IMR-90 (cell line): Measurements from ENCODE around the gene EVI2A. TPM values are rescaled to one million over a fixed set of nuclear protein-coding genes. Genes with fewer than 3 reads are reported as not detected.

Experiments used
- ATAC-seq: fragments of 200-7000 bp; cut with Tn5 transposase; 2 replicates; pipeline ENCODE4 v1.9.1; 2020; ENCODE audit warnings: low read depth, mild to moderate bottlenecking, moderate library complexity
- BruUV-seq: library from RNA; stranded (reverse); fragments of 400-500 nt; replicated peaks from 2 replicates; lab custom pipeline; 2021; lab: Mats Ljungman, UMichigan
- CTCF ChIA-PET: fragments of 300-600 bp; formaldehyde crosslinking; extraction: SDS; loops from one replicate; lab custom pipeline; 2021; ENCODE audit warnings: antibody characterized with exemption; lab: Yijun Ruan, JAX
- POLR2A ChIA-PET: fragments of 300-600 bp; sonication (Branson Sonifier 250); formaldehyde crosslinking; loops from one replicate; lab custom pipeline; 2022; ENCODE audit warnings: antibody characterized with exemption; ENCODE audit not compliant: unreplicated experiment; lab: Charles Lee
- DNase-seq: peaks from one replicate; pipeline ENCODE4 v3.0.0; 2013
- H2AFZ ChIP-seq: replicated peaks from 2 replicates; pipeline ENCODE3; 2013; ENCODE audit warnings: low read length, mild to moderate bottlenecking; ENCODE audit not compliant: poor library complexity
- H2AK5ac ChIP-seq: 2 replicates; pipeline ENCODE4 v1.6.1; 2013; ENCODE audit warnings: low read depth, low read length, inconsistent platforms
- H2AK9ac ChIP-seq: replicated peaks from 2 replicates; pipeline ENCODE3; 2013; ENCODE audit warnings: mild to moderate bottlenecking, low read depth, low read length, moderate library complexity; ENCODE audit not compliant: poor library complexity
- H2BK120ac ChIP-seq: 2 replicates; pipeline ENCODE4 v1.6.1; 2013; ENCODE audit warnings: low read depth, low read length, inconsistent platforms
- H2BK15ac ChIP-seq: 3 replicates; pipeline ENCODE4 v1.6.1; 2013; ENCODE audit warnings: low read depth, low read length, inconsistent platforms
- H2BK20ac ChIP-seq: 2 replicates; pipeline ENCODE4 v1.6.1; 2013; ENCODE audit warnings: low read depth, mild to moderate bottlenecking, inconsistent platforms, low read length, moderate library complexity
- H2BK5ac ChIP-seq: 2 replicates; pipeline ENCODE4 v1.6.1; 2013; ENCODE audit warnings: mild to moderate bottlenecking, low read depth, low read length, inconsistent platforms; ENCODE audit not compliant: poor library complexity, severe bottlenecking
- H3K14ac ChIP-seq: replicated peaks from 2 replicates; pipeline ENCODE4 v1.6.1; 2013; ENCODE audit warnings: low read depth, low read length, inconsistent platforms
- H3K18ac ChIP-seq: 2 replicates; pipeline ENCODE4 v1.6.1; 2013; ENCODE audit warnings: low read depth, low read length, control low read depth
- H3K23ac ChIP-seq: 2 replicates; pipeline ENCODE4 v1.6.1; 2013; ENCODE audit warnings: low read depth, low read length, inconsistent platforms
- H3K27ac ChIP-seq: 2 replicates; pipeline ENCODE4 v1.5.1; 2013; ENCODE audit warnings: mild to moderate bottlenecking, control low read depth, low read length; ENCODE audit not compliant: insufficient read depth
- H3K27me3 ChIP-seq: 2 replicates; pipeline ENCODE4 v1.6.1; 2013; ENCODE audit warnings: low read length; ENCODE audit not compliant: control insufficient read depth, insufficient read depth
- H3K36me3 ChIP-seq: 2 replicates; pipeline ENCODE4 v1.6.1; 2013; ENCODE audit warnings: low read length, mixed read lengths; ENCODE audit not compliant: control insufficient read depth, insufficient read depth
- H3K4ac ChIP-seq: 2 replicates; pipeline ENCODE4 v1.6.1; 2013; ENCODE audit warnings: low read depth, low read length, inconsistent platforms
- H3K4me1 ChIP-seq: 2 replicates; pipeline ENCODE4 v1.6.1; 2013; ENCODE audit warnings: low read length, mixed read lengths; ENCODE audit not compliant: control insufficient read depth, insufficient read depth
- H3K4me2 ChIP-seq: 2 replicates; pipeline ENCODE4 v1.6.1; 2013; ENCODE audit warnings: low read depth, mild to moderate bottlenecking, control low read depth, low read length, moderate library complexity
- H3K4me3 ChIP-seq: 2 replicates; pipeline ENCODE4 v1.5.1; 2013; ENCODE audit warnings: low read depth, mild to moderate bottlenecking, control low read depth, low read length, moderate library complexity; ENCODE audit not compliant: insufficient read depth
- H3K56ac ChIP-seq: 2 replicates; pipeline ENCODE4 v1.6.1; 2013; ENCODE audit warnings: low read length, inconsistent platforms; ENCODE audit not compliant: insufficient read depth; ENCODE audit errors: extremely low read depth
- H3K79me1 ChIP-seq, 2 experiments: 2 replicates each; pipeline ENCODE4 v1.6.1; 2013; ENCODE audit warnings: low read length in 2 of 2, inconsistent platforms in 1 of 2, low read depth in 1 of 2
- H3K9ac ChIP-seq: 2 replicates; pipeline ENCODE4 v1.6.1; 2013; ENCODE audit warnings: low read depth, low read length, control low read depth
- H3K9me1 ChIP-seq: 2 replicates; pipeline ENCODE4 v1.6.1; 2013; ENCODE audit warnings: low read length, inconsistent platforms; ENCODE audit not compliant: insufficient read depth
- H3K9me3 ChIP-seq: 2 replicates; pipeline ENCODE4 v1.6.1; 2013; ENCODE audit warnings: low read length; ENCODE audit not compliant: control insufficient read depth, insufficient read depth
- H4K20me1 ChIP-seq: 2 replicates; pipeline ENCODE4 v1.6.1; 2013; ENCODE audit warnings: low read length, inconsistent platforms; ENCODE audit not compliant: insufficient read depth
- H4K5ac ChIP-seq: 2 replicates; pipeline ENCODE4 v1.6.1; 2013; ENCODE audit warnings: mild to moderate bottlenecking, low read depth, low read length, control low read depth
- H4K8ac ChIP-seq, 2 experiments: 2 replicates each; pipeline ENCODE4 v1.6.1; 2013; ENCODE audit warnings: low read depth in 2 of 2, low read length in 2 of 2, control low read depth in 1 of 2, inconsistent platforms in 1 of 2
- H4K91ac ChIP-seq: 2 replicates; pipeline ENCODE4 v1.6.1; 2013; ENCODE audit warnings: low read depth, low read length, inconsistent platforms; ENCODE audit not compliant: insufficient read depth
- CEBPB ChIP-seq: IDR thresholded peaks from 2 replicates; pipeline ENCODE4 v1.6.1; 2012; ENCODE audit warnings: low read depth, low read length, improper control_type of control experiment
- CTCF ChIP-seq: conservative IDR thresholded peaks from 2 replicates; pipeline ENCODE4 v1.5.1; 2012; ENCODE audit warnings: mild to moderate bottlenecking, low read depth, low read length, improper control_type of control experiment
- POLR2A ChIP-seq: IDR thresholded peaks from 2 replicates; pipeline ENCODE4 v1.6.1; 2012; ENCODE audit warnings: mild to moderate bottlenecking, low read depth, low read length
- RCOR1 ChIP-seq: IDR thresholded peaks from 2 replicates; pipeline ENCODE4 v1.6.1; 2012; ENCODE audit warnings: mild to moderate bottlenecking, low read length, improper control_type of control experiment; ENCODE audit not compliant: insufficient replicate concordance
- SMC3 ChIP-seq: fragments of 150-350 bp; IDR thresholded peaks from 2 replicates; pipeline ENCODE4 v1.6.1; 2016; ENCODE audit warnings: low read depth, mild to moderate bottlenecking, antibody characterized with exemption, low read length, moderate library complexity
- WGBS, 2 experiments: methylation state at CpG; one replicate each; pipeline versions ENCODE4 v1.1.5 to v1.1.7; 2013; ENCODE audit warnings: missing lambda C conversion rate in 2 of 2; ENCODE audit not compliant: insufficient read length in 1 of 2; ENCODE audit errors: extremely low coverage in 2 of 2; 5-methylcytosine and 5-hydroxymethylcytosine counted together
- dilution Hi-C: fragments of 300-500 bp; cut with HindIII; formaldehyde crosslinking; loops from one replicate; pipeline ENCODE4 v1.14.3; 2018; ENCODE audit warnings: low sequenced_read_pairs; ENCODE audit not compliant: unreplicated experiment
- in situ Hi-C: fragments of 300-500 bp; cut with MboI; formaldehyde crosslinking; loops from 3 replicates; pipeline ENCODE4 v1.14.3; 2019; ENCODE audit warnings: low sequenced_read_pairs, inconsistent platforms, mixed read lengths
- intact Hi-C: fragments of 100-400 bp; cut with micrococcal nuclease; formaldehyde crosslinking; loops from 2 replicates; pipeline ENCODE4 v1.10.0; 2022
- polyA plus RNA-seq, 3 experiments: library from polyadenylated mRNA; depleted of rRNA; stranded (reverse); fragments of >200 nt; gene quantifications; 2 replicates each; pipeline ENCODE4 v1.2.3, GENCODE V29; 2012; ENCODE audit warnings: low replicate concordance in 1 of 3
- total RNA-seq: library from RNA; depleted of rRNA; stranded (reverse); fragments of >200 nt; gene quantifications from 2 replicates; pipeline ENCODE4 v1.2.3, GENCODE V29; 2012
- TF ChIP-seq, protein P1 (sequence below): fragments of 150-350 bp; IDR thresholded peaks from 2 replicates; pipeline ENCODE4 v1.6.1; 2016; ENCODE audit warnings: low read depth, mild to moderate bottlenecking, low read length, moderate library complexity, borderline replicate concordance

The EVI2A gene
- total and polyA plus RNA-seq, 2 of the 4 experiments (the other 2 are of a cell fraction) = 0.50 to 0.90 TPM

- no peak overlapping the region for H3K4me2 ChIP-seq
- H3K23ac ChIP-seq = no peak overlapping the region
- no peak for TF ChIP-seq RCOR1
- no peak for TF ChIP-seq CEBPB
- TF ChIP-seq CTCF = no peak
- TF ChIP-seq SMC3 = no peak
- TF ChIP-seq, protein P1, sequence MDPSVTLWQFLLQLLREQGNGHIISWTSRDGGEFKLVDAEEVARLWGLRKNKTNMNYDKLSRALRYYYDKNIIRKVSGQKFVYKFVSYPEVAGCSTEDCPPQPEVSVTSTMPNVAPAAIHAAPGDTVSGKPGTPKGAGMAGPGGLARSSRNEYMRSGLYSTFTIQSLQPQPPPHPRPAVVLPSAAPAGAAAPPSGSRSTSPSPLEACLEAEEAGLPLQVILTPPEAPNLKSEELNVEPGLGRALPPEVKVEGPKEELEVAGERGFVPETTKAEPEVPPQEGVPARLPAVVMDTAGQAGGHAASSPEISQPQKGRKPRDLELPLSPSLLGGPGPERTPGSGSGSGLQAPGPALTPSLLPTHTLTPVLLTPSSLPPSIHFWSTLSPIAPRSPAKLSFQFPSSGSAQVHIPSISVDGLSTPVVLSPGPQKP = no peak
- no peak for TF ChIP-seq POLR2A
- no peak for DNase-seq
- no peaks in the 10 kb centered on the region; the same call in 1 of the 2 replicates for H4K20me1 ChIP-seq
- no peak overlapping the region for H4K8ac ChIP-seq
- no CpG with 5 or more reads among the region's 7 CpGs for WGBS, 2 experiments
- no peak overlapping the region for H3K14ac ChIP-seq
- H2BK20ac ChIP-seq = no peak overlapping the region
- peaks cover 10 to 40% of the 10 kb centered on the region in 2 experiments; a peak in 3 of 4 replicates for H3K79me1 ChIP-seq
- H2BK5ac ChIP-seq = no peak overlapping the region
- in situ Hi-C loops = no loop called here
- no peak overlapping the region for H2BK15ac ChIP-seq
- H2BK120ac ChIP-seq = no peak overlapping the region
- no peaks in the 10 kb centered on the region; the same call in 1 of the 2 replicates for H3K36me3 ChIP-seq
- H3K9me1 ChIP-seq = no peaks in the 10 kb centered on the region; the same call in none of the 2 replicates
- dilution Hi-C loops = no loop called here
- H3K9me3 ChIP-seq = no peaks in the 10 kb centered on the region
- H3K56ac ChIP-seq = no peak overlapping the region
- no peaks in the 10 kb centered on the region for H3K27me3 ChIP-seq
- no TSS peak for BruUV-seq
- H3K18ac ChIP-seq = no peak overlapping the region
- H3K4ac ChIP-seq = no peak overlapping the region
- no peak for ATAC-seq
- no peak overlapping the region for H3K4me3 ChIP-seq
- ChIA-PET POLR2A (no interaction called here), CTCF (no interaction called here)
- no peak overlapping the region for H2AFZ ChIP-seq
- no peak overlapping the region for H3K9ac ChIP-seq
- intact Hi-C loops = no loop called here
- no peak overlapping the region for H3K27ac ChIP-seq
- no peak overlapping the region for H2AK5ac ChIP-seq
- no peak overlapping the region for H2AK9ac ChIP-seq
- no peak overlapping the region for H4K5ac ChIP-seq
- H4K91ac ChIP-seq = no peak overlapping the region
- H3K4me1 ChIP-seq = peaks cover 2% of the 10 kb centered on the region; the same call in 1 of the 2 replicates
These were observed 10.5 kb downstream of the EVI2A start for GRCh38 chr17:31310886-31311285.
